Urothelium cell line (cell line): Measurements from ENCODE around the gene PREX1.
A peak's percentile ranks its signal among the peaks of the same experiment; 100 is the strongest.

ENCODE experiments used
- DNase-seq: peaks from one replicate; pipeline ENCODE4 v3.0.0; 2011; ENCODE audit warnings: low spot score, mixed read lengths
- FAIRE-seq: peaks from 2 replicates; lab custom pipeline; 2011; peaks lifted over from hg19 to GRCh38; lab: Jason Lieb, UNC

PREX1 gene

DNA sequence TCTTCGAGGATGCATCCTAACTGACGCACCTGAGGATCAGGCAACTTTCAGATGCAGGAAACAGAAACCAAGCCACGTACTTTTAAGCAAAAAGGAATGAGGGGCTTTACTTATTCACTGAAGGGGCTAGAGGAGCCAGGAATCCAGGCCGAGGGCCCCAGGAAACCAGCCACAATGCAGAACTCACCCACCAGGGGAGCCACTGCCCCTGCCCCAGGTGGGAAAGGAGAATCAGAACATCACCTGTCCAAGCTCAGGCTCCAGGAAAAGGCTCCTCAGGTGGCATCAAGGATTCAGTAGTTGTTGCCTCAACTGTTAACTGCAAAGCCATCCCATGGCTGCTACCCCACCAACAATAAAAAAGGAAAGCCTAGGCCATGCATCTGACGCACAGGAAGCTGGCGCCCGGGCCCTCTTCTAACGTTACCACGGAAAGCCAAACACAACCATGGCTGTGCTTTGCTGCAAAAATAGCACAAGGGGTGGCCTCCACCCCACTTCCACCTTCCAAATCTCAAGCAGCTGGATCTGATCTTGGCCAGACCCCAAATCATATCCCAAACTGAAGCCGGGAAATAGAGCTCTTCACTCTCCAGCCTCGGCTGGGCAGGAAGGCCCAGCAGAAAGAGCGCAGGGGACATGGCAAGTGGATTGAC, 121.0 kb downstream of the PREX1 start:
- FAIRE-seq (no peak), DNase-seq (no peak)

GRCh38 chr20:48706116-48706656, 121.6 kb downstream of the PREX1 start:
- FAIRE-seq = no peak
- no peak for DNase-seq

DNA sequence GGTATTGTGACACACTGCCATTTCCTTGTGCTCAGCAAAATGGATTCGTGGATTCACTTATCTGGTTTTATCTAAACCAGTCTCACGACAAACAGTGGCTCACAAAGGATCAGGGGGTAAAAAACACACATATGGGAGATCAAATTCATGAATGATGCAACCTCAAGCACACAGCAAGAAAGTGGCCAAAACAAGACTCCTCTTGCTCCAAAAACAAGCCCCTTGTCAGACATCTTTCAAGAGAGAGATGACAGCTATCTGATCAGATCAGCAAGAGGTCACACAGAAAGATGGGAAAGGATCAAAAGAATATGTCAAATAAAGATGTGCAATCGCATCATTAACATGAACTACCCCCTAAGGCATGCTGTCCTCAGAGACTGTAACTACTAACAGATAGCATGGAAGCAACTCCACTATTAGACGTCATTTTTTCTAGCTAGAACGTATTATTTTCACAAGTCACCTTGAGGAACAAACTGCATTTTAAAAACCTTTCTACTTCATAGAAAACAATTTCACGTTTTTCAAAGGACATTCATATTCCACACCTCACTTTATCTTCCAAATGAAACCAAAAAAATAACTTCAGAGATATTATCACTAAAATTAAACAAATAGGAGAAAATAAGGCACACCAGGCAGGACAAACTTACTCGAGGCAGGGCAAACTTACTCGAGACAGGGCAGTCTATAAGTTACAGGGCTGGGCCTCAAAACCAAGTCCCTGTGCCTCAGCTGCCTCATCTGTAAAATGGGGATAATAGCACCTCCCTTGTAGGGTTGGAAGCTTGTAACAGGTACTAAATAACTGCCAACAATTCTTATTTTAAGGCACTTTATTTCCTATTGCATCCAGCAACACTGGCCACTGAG, 122.3 kb downstream of the PREX1 start:
- FAIRE-seq (no peak), DNase-seq (no peak)

- FAIRE-seq = no peak
- DNase-seq = no peak
These were observed 123.0 kb downstream of the PREX1 start for GRCh38 chr20:48704761-48705160.

DNA sequence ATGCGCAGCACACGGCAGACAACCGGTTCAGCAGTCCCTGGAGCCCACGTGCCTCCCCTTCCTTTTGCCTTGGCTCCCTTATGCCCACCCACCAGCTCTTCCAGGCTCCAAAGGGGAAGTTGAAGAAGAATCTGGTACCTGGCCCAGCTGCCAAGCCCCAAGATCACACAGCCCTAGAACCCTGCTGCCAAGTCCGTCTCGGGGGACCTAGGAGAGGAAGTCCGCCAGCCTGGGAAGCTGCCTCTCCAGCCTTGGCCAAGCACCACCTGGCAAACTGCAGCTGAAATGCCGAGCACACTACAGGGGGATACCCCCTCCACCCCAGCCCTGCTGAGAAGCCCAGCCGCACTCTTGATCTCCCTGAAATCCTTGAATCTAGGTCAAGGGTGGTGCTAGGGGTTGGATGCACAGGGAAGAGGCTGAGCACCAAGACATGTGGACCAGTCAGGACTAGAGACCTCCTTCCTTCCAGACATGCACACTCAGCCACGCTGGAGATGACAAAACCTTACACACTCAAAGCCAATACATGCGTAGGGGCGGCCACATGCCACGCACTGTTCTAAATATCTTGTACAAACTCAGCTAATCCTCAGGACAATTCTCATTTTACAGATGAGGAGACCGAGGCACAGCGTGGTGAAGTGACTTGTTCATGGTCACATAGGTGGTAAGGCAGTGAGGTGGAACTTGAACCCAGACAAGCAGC, 124.1 kb downstream of the PREX1 start:
- DNase-seq (no peak), FAIRE-seq (no peak)

GRCh38 chr20:48703107-48703506, 124.7 kb downstream of the PREX1 start:
- FAIRE-seq = no peak
- DNase-seq = no peak

- FAIRE-seq (no peak), DNase-seq (no peak)
These were observed 125.3 kb downstream of the PREX1 start for GRCh38 chr20:48702455-48702913.

DNA sequence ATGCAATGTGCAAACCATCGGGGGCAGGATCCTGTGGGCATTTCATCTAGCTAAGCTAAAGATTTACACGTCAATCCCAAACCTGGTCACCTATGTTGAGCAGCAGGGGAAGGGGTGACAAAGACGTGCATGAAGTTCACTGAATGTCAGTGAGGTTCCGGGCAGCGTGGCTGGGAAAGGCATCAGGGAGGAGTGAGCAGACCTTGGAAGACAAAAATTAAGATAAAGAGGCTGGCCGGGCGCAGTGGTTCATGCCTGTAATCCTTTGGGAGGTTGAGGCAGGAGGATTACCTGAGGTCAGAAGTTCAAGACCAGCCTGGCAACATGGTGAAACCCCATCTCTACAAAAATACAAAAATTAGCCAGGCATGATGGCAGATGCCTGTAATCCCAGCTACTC, 126.1 kb downstream of the PREX1 start:
- FAIRE-seq (no peak), DNase-seq (no peak)

- FAIRE-seq = no peak
These were observed 129.1 kb downstream of the PREX1 start for GRCh38 chr20:48698507-48699267.

GRCh38 chr20:48697845-48698491, 129.8 kb downstream of the PREX1 start:
- DNase-seq (peak; percentile 86), FAIRE-seq (no peak)

More at GRCh38 chr20:48698507-48699267, 129.1 kb downstream of the PREX1 start:
- no peak for DNase-seq

DNA sequence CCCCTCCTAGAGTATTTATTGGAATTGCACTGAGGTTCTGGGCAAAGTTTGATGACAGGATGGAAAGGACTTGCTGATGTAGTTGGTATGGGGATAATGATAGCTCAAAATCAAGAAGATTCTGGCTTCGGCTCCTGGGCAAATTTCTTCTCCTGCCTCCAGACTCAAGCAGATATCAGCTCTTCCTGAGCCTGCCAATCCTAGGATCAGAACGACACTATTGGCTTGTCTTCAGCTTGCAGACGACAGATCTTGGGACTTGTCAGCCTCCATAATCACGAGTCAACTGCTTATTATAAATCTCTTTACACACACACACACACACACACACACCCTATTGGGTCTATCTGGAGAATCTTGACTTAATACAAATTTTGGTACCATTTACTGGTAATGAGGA, 131.1 kb downstream of the PREX1 start:
- FAIRE-seq (no peak), DNase-seq (no peak)

GRCh38 chr20:48695738-48696137, 132.1 kb downstream of the PREX1 start:
- DNase-seq (no peak), FAIRE-seq (no peak)

- FAIRE-seq (no peak), DNase-seq (no peak)
These were observed 132.5 kb downstream of the PREX1 start for GRCh38 chr20:48695255-48695654.

DNA sequence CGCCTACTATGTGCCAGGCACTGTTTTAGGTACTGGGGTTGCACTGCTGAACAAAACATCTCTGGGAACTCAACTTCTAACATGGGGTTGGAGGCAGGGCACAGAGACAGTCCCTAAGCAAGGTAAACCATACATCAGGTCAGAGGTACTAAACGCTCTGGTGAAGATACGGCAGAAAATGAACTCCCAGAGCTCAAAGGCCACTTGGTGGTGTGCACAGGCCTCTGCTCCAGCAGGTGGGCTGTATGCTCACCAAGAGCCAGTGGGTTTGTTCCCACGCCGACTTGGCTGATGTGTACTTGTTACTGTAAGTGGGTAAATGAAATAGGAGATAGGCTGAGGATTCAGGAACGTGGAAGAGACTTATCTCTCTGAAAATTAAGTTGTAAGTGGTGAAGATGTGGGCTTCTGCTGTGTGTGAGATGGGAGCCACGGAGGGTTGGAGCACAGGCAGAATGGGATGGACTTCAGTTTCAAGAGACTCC, 133.4 kb downstream of the PREX1 start:
- FAIRE-seq = no peak
- DNase-seq = no peak

GRCh38 chr20:48691523-48691922, 136.3 kb downstream of the PREX1 start:
- FAIRE-seq = no peak
- DNase-seq = no peak

GRCh38 chr20:48690888-48691287, 136.9 kb downstream of the PREX1 start:
- no peak for DNase-seq

DNA sequence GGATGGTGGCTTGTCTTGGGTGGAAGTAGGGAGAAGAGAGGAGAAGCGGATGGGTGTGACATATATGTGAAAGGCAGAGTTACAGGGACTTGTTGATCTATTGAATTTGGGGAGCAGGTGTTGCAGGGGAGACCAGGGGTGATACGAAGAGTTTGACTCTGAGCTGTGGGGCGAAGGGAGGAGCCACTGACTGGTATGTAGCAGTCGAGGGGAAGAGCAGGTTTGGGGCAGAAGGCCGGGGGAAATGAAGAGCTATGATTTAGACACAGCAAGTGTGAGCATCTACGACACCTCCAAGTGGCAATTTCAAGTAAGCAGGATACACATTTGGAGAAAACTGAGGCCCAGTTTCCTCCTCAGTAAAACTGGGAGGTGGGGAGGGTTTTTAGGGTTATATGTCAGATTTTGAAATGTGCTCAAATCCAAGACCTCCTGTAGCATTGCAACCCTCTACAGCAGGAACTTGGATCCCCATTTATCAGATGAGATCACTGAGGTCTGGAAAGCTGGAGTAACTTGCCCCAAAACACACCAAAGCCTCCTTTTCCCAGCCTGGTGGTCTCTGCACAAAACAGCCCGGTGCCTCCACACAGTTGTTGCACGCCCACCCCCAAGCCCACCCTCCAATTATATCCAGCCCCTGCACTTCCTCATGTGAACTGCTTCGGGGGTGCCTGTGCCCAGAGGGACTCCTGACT, 137.8 kb downstream of the PREX1 start:
- no peak for FAIRE-seq
- DNase-seq = no peak

More at GRCh38 chr20:48690888-48691287, 136.9 kb downstream of the PREX1 start:
- FAIRE-seq = no peak

- no peak for FAIRE-seq
These were observed 138.4 kb downstream of the PREX1 start for GRCh38 chr20:48689388-48689787.

GRCh38 chr20:48688579-48688978, 139.2 kb downstream of the PREX1 start:
- no peak for DNase-seq
- no peak for FAIRE-seq

More at GRCh38 chr20:48689388-48689787, 138.4 kb downstream of the PREX1 start:
- no peak for DNase-seq
